GM18909 (cell line): ENCODE data around the gene CST11.

Experiments used
- ATAC-seq: cut with Tn5 transposase; IDR thresholded peaks from one replicate; pipeline ENCODE4 v1.9.1; 2021; ENCODE audit warnings: mild to moderate bottlenecking; ENCODE audit not compliant: unreplicated experiment, poor library complexity

The CST11 gene

GRCh38 chr20:23425129-23425528 lies 27.5 kb downstream of the CST11 start:
- ATAC-seq: no peak

GRCh38 chr20:23420943-23421931 lies 31.4 kb downstream of the CST11 start, which contains the start of gene NAPB:
Gene NAPB (minus strand): TSS chr20:23421488. CDS start chr20:23421402, 86 bp downstream.
- ATAC-seq: peak; percentile 97

DNA sequence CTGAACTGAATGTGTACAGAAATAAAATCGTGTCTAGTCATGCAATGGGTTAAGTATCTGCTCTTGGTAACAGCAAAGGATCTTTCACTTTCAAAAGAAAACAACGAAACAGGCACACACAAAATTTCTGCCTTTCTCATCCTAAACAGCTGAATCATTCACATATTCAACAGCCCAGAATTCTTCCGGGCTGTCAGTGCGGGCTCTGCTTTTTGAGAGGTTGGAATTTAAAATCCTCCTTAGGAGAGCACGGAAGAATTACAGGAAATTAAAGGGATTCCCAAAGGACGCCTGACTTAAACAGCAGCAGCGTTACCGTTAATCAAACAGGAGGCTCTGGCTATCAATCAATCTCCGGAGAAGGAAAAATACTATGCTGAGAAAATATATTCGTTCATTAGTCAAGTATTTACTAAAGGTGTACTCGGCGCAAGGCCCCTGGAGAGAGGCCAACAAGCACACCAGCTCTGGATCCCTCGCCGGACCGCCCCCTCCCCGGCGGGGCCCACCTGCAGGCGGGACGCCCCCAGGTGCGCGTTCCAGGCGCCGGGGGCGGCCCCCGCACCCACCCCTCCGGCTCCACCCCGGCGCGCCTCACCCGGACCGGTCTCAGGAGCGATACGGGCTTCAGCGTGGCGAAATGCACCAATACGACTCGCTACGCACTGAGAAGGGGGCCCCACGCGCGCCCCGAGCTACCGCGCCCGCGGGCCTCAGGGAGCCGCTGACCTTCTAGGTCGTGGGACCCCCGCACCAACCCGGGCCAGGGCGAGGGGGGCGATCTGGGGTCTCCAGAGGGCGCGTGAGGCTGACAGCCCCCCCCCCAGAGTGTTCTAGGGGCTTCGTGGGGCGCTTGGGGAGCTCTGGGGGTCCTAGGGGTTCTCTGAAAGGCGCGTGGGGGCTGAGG lies 32.4 kb downstream of the CST11 start:
- ATAC-seq: peak; percentile 25

GRCh38 chr20:23419657-23419994 lies 33.0 kb downstream of the CST11 start:
- ATAC-seq: no peak

DNA sequence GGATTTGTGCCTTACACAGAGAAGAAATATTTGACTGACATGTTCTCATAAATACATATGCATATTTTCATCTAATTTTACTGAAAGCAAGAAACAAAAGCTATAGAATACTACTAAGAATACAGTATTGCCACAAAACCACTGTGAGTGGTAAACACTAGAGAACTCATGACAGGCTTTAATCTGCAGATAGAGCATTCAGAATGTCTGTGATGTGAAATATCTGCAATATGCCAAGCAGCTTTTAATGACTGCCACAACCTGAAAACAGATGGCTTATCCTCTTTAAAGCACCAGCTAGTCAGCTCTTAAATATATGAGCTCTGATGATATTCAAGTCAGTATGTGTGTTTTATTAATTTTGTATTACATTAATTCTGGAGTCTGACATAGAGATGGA lies 34.8 kb downstream of the CST11 start:
- ATAC-seq: no peak

DNA sequence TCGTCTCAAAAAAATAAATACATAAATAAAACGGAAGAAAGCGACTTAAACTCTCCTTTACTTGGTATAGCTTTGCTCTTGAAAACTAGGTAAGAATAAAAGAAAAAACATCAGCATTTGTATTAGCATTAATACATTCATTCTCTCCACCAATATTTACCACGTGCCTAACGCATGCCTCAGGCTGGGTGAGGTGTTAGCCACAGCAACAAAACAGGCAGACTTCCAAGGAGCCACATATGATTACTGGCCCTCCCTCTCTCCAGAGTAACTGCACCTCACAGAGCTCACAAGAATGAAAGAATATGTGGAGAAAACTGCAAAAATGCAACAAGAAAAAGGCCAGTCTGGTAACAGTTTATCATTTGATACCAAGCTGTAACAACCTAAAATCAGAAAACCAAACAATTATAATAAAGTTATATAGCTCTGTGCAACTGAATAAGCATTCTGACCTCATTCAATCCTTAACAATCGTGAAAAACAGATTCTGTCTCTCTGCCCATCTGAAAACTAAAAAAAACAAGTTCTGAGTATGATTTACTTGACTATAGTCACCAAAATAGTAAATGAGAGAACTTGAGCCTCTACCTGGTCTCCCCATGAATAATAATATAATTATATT lies 36.6 kb downstream of the CST11 start:
- no peak for ATAC-seq

- no peak for ATAC-seq
These were observed 37.1 kb downstream of the CST11 start for GRCh38 chr20:23415555-23415954.

DNA sequence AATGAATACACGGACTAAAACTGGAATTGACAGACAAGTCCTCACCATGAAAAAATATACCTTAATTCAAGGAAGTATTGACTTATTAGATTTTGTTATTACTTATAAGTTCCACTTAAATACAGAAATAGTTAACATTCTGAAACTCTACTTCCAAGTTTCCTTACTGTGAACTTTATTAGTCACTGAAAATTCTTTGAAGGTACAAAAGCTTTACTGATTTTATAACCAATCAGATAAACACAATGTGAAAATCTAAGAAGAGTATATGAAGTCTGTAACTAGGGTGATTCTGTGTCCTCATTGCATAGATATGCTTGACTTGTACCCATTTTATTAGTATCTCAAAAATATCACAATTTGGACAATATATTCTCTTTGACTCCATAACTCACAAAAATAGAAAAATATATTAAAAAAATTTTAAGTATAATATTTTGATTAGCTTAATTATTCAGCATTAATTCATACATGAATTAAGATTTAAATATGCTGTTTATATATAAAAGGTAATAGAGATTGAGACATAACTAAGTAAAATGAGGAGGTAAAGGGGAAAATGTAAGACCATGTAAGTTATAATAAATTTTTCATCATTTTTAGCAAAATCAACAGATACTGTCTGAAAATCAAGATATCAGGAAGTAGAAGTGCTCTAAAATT lies 38.0 kb downstream of the CST11 start:
- no peak for ATAC-seq

DNA sequence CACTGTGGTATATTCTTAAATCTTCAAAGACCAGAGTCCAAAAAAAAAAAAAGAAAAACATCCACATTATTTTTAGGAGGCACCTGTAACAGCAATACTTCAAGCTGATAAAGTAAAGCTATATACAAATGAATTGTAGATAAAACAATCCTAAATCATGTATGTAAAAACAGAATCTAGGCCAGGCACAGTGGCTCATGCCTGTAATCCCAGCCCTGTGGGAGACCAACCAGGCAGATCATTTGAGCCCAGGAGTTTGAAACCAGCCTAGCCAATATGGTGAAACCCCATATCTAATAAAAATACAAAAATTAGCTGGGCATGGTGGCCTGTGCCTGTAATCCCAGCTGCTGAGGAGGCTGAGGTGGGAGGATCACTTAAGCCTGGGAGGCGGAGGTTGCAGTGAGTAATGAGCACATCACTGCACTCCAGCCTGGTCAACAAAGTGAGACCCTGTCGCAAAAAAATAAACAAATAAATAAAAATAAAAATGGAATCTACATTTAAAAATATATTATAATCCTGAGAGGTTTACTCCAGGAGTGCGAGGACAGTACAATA lies 38.7 kb downstream of the CST11 start:
- no peak for ATAC-seq

DNA sequence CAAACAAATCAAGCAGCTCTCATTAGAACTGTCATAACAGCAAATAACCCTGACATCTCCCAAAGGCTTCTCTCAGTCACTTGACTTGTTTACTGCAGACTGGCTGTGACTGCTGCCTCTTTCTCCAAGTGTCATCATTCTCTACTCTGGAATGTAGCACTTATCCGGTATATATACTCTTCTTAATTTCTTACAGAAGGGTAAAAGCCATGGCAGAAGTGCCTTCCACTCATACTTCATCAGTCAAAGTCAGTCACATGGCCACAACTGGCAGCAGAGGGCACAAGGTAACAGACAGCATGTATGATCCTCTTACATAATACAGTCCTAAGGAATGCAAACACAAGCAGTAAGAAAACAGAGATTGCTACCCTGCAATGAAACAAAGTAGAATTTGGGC lies 40.6 kb downstream of the CST11 start:
- ATAC-seq: no peak

- no peak for ATAC-seq
These were observed 41.6 kb downstream of the CST11 start for GRCh38 chr20:23410916-23411695.

GRCh38 chr20:23409800-23410199 lies 42.9 kb downstream of the CST11 start:
- no peak for ATAC-seq

DNA sequence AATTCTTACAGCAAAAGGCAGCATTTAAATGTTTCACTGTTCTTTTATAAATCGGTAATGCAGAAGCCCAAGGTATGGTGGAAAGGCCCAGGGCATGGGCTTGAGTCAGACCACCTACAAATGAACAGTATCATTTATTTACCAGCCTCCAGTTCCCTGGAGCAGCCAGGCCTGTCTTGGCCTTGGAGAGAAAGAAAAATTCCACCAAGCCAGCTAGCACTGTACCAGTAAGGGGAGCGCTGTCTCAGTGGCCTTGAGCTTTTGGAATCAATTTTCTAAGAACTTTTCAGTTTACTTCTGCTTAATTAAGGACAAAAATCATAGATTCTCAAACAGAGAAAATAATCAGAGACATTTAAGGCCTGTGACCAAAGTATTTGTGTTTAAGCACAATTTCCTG lies 43.7 kb downstream of the CST11 start:
- ATAC-seq: no peak

- ATAC-seq: peak; percentile 81
These were observed 44.8 kb downstream of the CST11 start for GRCh38 chr20:23407781-23408464.

DNA sequence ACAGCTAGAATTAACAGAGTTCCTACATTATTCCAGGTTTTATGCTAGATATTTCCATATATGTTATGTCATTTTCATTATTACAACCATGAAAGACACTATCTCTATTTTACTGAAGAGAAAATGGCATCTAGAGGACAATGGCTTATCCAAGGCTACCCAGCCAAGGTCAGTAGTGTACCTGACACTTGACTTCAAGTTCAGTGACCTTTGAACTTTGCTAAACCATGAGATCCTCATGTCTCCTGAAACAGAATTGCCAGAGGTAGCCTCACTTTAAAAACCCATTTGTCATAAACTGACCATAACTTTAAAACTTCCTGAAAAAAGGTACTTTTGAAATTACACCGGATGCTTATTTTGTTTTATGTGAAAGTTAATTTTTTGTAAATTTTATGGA lies 45.8 kb downstream of the CST11 start:
- no peak for ATAC-seq

- ATAC-seq: no peak
These were observed 48.5 kb downstream of the CST11 start for GRCh38 chr20:23404196-23404595.

DNA sequence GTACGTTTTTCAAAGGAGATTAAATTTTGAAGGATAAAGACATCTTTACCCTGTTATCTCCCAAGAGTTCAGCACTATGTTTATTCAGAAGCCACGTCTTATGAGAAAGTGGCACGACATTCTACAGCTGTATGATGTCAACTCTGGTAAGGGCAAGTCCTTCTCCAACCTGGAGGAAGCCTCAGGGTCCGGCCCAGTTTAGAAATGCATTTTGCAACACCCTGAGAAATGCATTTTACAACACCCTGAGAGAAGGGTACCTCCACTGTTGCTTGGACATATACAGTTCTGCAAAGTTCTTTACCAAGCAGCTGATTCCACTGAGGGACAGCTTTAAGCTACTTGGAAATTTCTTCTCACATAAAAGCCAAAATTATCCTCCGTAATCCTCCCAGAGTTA lies 48.9 kb downstream of the CST11 start:
- ATAC-seq: no peak

GRCh38 chr20:23401051-23401450 lies 51.6 kb downstream of the CST11 start:
- ATAC-seq: no peak
